GM12874 (cell line): ENCODE results near the gene SNN.

Experiments used
- TF ChIP-seq, protein P1 (sequence below): IDR thresholded peaks from 2 replicates; pipeline ENCODE4 v1.5.1; 2011; ENCODE audit warnings: low read depth, mild to moderate bottlenecking, control low read depth, low read length, moderate library complexity; ENCODE audit not compliant: insufficient read depth

SNN gene

DNA sequence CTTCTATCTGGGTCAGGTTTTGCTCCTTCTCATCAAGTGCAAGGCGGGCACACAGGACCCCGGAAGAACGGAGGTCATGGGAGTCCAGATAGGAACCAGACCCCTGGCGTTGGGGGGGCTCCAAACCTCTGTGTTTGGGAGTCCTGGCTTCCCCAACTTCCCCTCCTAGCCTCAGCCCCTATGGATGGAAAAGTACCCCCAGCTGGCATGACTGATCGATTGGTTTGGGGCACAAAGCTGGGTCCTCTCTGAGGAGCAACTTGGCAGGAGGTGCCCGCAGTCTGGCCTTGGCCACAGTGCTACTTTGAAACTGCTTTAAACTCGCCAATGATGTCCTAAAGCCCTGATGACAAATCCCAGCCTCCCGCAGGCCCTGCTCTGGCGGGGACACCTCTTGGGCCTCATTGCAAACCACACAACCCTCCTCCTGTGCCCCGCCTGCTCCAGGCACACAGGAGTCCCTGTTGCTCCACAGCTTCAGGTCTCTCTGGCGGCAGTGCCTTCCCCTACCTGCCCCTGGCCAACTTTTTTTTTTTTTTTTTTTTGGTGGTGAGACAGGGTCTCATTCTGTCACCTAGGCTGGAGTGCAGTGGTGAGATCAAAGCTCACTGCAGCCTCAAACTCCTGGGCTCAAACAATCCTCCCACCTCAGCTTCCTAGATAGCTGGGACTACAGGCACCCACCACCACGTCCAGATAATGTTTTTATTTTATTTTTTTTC, 38.0 kb upstream of the SNN start:
- TF ChIP-seq, protein P1, sequence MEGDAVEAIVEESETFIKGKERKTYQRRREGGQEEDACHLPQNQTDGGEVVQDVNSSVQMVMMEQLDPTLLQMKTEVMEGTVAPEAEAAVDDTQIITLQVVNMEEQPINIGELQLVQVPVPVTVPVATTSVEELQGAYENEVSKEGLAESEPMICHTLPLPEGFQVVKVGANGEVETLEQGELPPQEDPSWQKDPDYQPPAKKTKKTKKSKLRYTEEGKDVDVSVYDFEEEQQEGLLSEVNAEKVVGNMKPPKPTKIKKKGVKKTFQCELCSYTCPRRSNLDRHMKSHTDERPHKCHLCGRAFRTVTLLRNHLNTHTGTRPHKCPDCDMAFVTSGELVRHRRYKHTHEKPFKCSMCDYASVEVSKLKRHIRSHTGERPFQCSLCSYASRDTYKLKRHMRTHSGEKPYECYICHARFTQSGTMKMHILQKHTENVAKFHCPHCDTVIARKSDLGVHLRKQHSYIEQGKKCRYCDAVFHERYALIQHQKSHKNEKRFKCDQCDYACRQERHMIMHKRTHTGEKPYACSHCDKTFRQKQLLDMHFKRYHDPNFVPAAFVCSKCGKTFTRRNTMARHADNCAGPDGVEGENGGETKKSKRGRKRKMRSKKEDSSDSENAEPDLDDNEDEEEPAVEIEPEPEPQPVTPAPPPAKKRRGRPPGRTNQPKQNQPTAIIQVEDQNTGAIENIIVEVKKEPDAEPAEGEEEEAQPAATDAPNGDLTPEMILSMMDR: no peak

DNA sequence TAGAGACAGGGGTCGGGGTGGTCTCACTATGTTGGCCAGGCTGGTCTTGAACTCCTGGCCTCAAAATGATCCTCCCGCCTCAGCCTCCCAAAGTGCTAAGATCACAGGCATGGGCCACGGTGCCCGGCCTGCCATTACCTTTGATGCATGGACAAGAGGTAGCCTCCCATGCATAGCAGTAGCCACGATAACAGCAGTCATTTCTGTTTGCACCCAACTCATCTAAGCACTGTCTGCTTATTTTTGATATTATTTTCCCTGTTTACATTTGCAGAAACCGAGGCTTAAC, 37.5 kb upstream of the SNN start:
- TF ChIP-seq, protein P1: no peak

DNA sequence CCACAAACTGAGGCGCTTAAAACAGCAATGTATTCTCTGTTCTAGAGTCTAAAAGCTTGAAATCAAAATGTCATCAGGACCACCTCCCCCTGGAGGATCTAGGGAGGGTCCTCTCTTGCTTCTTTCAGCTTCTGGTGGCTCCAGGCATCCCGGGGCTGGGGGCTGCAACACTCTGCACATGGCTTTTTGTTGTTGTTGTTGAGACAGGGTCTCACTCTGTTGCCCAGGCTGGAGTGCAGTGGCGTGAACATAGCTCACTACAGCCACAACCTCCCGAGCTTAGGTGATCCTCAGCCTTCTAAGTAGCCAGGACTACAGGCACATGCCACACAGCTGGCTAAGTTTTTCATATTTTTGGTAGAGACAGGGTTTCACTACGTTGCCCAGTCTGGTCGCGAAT, 37.0 kb upstream of the SNN start:
- TF ChIP-seq, protein P1: no peak

DNA sequence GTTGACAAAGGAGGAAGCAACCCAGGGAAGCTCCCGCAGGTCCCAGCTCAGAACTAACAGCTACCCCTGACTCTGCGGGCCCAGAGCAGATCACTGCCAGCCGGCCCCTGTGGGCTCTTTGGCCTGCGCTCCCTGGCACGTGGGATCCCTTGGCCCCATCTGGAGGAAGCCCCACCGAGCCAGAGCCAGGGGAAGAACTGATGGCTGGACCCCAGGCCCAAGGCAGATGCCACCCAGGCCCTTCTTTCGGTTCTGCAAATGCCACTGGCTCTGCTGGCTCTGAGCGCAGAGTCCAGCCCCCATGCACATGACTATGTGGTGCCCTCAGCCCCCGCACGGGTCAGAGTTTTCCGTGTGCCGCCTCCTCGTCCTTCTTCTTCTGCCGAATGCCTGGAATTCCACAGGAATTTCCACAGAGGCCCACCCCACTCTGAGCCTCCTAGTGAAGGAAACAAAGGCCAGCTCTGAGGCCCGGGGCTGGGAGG, 35.8 kb upstream of the SNN start:
- TF ChIP-seq, protein P1: no peak

DNA sequence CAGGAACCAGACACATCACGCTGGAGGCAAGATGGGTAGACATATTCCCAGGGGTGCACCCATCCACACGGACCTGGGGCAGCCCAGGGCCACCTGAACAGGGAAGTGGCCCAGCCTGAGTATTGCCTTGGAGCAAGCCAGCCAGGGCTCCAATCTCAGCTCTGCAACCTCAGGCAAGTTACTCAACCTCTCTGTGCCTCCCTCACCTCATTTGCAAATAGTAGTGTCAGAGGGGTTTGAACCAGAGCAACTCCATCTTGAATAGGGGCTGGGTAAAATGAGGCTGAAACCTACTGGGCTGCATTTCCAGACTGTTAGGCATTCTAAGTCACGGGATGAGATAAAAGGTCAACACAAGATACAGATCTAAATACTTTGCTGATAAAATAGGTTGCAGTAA, 35.1 kb upstream of the SNN start:
- TF ChIP-seq, protein P1: no peak

DNA sequence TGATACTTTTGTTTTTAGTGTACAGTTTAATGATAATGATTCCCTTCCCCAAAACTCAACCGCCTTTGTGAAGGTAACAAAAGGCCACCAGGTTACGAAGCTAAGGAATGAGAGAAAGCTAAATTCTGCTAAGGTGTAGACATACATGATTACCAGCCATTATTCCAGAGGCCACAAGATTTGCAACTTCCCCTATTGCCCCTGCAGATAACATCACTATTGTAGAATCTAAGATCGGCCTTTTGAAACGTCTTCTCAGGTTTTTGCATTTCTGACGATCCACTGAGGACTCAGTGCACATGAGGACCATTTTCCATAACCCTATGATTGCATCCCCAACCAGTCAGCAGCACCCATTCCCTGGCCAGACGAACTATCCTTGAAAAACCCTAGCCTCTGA, 33.9 kb upstream of the SNN start:
- TF ChIP-seq, protein P1: no peak

DNA sequence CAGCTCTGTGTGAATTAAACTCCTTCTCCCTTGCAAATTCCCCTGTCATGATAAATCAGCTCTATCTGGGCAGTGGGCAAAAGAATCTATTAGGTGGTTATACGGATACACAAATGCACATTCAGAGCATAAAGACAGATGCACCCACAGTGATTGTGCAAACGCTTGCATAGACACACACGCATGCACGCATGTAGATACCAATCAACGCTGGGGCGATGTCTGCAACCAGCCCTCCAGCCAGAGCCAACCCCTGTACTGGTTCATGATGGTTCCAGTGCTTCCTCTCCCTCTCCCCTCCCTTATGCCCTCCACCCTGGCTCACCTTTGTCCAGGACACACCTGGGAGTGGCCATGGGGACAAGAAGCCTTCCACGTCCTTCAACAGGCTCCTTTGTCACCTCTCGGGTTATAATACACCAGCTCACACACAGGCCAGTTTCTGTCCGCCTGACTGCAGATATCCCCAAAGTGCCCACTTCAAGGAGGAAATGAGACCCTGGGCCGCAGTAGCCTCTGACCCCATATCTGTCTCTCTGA, 33.1 kb upstream of the SNN start:
- TF ChIP-seq, protein P1: no peak
